Stimulated activated CD8-positive, alpha-beta memory T cell treated with anti-CD3 and anti-CD28 coated beads, Interleukin-15, amount 100 ng/mL, for 48 hours (primary cell): ENCODE measurements around the gene TSC22D1.

Source experiments
- DNase-seq, 2 donors: peaks; one replicate each; pipeline ENCODE4 v3.0.0-alpha.2; 2020; ENCODE audit warnings: low read depth in 2 of 2

The TSC22D1 gene

GRCh38 chr13:44382635-44383145 is 193.4 kb downstream of the TSC22D1 start:
- no peak for DNase-seq
